Activated naive CD4-positive, alpha-beta T cell treated with anti-CD3 and anti-CD28 coated beads for 36 hours (primary cell): ENCODE results near the gene SRP9. TPM values are rescaled to one million over a fixed set of nuclear protein-coding genes. Genes with fewer than 3 reads are reported as not detected.
"Not testable (repeated sequence)": the region's sequence is repeated elsewhere in the genome, so short reads cannot be mapped to it uniquely, and the experiment has no call there.

Experiments used
- CTCF ChIA-PET: fragments of 350-600 bp; sonication (Branson Sonifier 250); formaldehyde crosslinking; loops from one replicate; lab custom pipeline; 2021; ENCODE audit warnings: antibody characterized with exemption; lab: Charles Lee
- DNase-seq: peaks from one replicate; pipeline ENCODE4 v3.0.0-alpha.2; 2020
- H3K27ac Mint-ChIP-seq: one replicate; pipeline ENCODE4 v1.8.0; 2021; ENCODE audit warnings: mild to moderate bottlenecking, mixed read lengths
- H3K27me3 Mint-ChIP-seq: one replicate; pipeline ENCODE4 v1.8.0; 2021; ENCODE audit warnings: low read depth, mixed read lengths
- H3K36me3 Mint-ChIP-seq: one replicate; pipeline ENCODE4 v1.8.0; 2021; ENCODE audit warnings: low read depth, mixed read lengths
- H3K4me1 Mint-ChIP-seq: one replicate; pipeline ENCODE4 v1.8.0; 2021; ENCODE audit warnings: low read depth, mixed read lengths
- H3K4me3 Mint-ChIP-seq: one replicate; pipeline ENCODE4 v1.8.0; 2021; ENCODE audit warnings: mild to moderate bottlenecking, moderate library complexity, mixed read lengths
- H3K9me3 Mint-ChIP-seq: one replicate; pipeline ENCODE4 v1.8.0; 2021; ENCODE audit warnings: mixed read lengths
- intact Hi-C: fragments of 100-400 bp; cut with micrococcal nuclease; formaldehyde crosslinking; loops from one replicate; pipeline ENCODE4 v1.15.1; 2023
- total RNA-seq, 2 experiments: library from RNA; stranded (reverse); gene quantifications; one replicate each; pipeline ENCODE4 v1.2.3, GENCODE V29; 2021

The SRP9 gene
- total RNA-seq, 2 experiments from 2014 or later: 356 to 363 TPM

GRCh38 chr1:225789142-225789541 is 11.5 kb downstream of the SRP9 start:
- H3K27ac Mint-ChIP-seq, H3K4me3 Mint-ChIP-seq, DNase-seq, intact Hi-C loops, H3K27me3 Mint-ChIP-seq, CTCF ChIA-PET, H3K9me3 Mint-ChIP-seq: not testable (repeated sequence)
- peaks cover 67% of the 10 kb centered on the region for H3K36me3 Mint-ChIP-seq
- peaks cover 16% of the 10 kb centered on the region for H3K4me1 Mint-ChIP-seq

DNA sequence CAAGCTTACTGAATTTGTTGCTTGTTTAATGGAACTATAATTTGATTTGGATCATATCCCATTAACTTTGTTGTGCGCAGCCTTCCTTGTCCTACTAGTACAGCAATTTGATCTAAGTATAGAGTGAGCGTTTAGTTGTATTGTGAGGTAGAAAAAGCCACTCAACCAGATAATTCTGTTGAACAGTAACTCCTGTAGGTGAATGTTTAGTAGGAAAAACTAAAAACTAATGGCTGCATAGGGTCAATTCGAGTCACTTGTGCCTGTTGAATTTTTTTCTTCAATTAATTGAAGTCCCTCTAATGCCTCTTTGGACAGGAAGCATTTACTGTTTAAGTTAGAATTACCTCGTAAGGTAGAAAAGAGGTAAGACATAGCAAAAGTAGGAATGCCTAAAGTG is 17.3 kb downstream of the SRP9 start:
- Mint-ChIP-seq H3K36me3 (peaks cover 35% of the 10 kb centered on the region), H3K9me3 (no peaks in the 10 kb centered on the region)

DNA sequence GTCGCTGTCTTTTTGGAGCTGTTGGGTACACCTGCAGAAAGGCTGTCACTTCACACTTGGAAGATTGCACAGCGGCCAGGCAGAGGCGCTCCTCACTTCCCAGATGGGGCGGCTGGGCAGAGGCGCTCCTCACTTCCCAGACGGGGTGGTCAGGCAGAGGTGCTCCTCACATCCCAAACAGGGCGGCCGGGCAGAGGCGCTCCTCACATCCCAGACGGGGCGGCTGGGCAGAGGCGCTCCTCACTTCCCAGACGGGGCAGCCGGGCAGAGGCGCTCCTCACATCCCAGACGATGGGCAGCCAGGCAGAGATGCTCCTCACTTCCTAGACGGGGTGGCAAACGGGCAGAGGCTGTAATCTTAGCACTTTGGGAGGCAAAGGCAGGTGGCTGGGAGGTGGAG is 18.5 kb downstream of the SRP9 start:
- peaks cover 28% of the 10 kb centered on the region for H3K36me3 Mint-ChIP-seq
- H3K27ac Mint-ChIP-seq, DNase-seq, H3K4me3 Mint-ChIP-seq, intact Hi-C loops, H3K9me3 Mint-ChIP-seq, CTCF ChIA-PET, H3K4me1 Mint-ChIP-seq, H3K27me3 Mint-ChIP-seq: not testable (repeated sequence)

More for the DNA sequence above, 17.3 kb downstream of the SRP9 start:
- no peak for DNase-seq
- Mint-ChIP-seq H3K27ac (no peak overlapping the region), H3K4me1 (no peaks in the 10 kb centered on the region), H3K4me3 (no peak overlapping the region), H3K27me3 (no peaks in the 10 kb centered on the region)
- CTCF ChIA-PET: no interaction called here
- intact Hi-C loops: no loop called here

GRCh38 chr1:225801146-225801545 is 23.5 kb downstream of the SRP9 start:
- not testable (repeated sequence) for H3K4me3 Mint-ChIP-seq, H3K4me1 Mint-ChIP-seq

DNA sequence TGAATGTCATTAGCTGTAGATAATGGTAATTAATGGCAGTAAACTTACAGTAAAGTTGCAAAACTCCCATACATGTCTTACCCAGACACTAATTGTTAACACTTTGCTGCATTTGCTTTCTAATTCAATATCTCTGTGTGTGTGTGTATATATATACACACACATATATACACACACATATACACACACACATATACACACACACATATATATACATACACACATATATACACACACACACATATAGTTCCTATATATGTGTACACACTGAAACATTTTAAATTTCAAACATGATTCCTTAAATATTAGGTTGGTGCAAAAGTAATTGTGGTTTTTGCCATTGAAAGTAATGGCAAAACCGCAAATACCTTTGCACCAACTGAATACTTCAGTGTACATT is 28.6 kb downstream of the SRP9 start:
- Mint-ChIP-seq H3K27ac (no peak overlapping the region), H3K4me3 (no peak overlapping the region), H3K36me3 (no peaks in the 10 kb centered on the region), H3K4me1 (peaks cover 14% of the 10 kb centered on the region), H3K9me3 (no peaks in the 10 kb centered on the region), H3K27me3 (no peaks in the 10 kb centered on the region)
- DNase-seq: no peak
- CTCF ChIA-PET: interaction anchor here (0.6 kb wide), 1 partner anchor 181 kb away, joined by 4 read pairs; no protein-coding TSS in a partner anchor
- intact Hi-C loops: no loop called here

More at GRCh38 chr1:225801146-225801545, 23.5 kb downstream of the SRP9 start:
- H3K36me3 Mint-ChIP-seq, DNase-seq, H3K9me3 Mint-ChIP-seq, intact Hi-C loops, H3K27me3 Mint-ChIP-seq, CTCF ChIA-PET, H3K27ac Mint-ChIP-seq: not testable (repeated sequence)

- H3K9me3 Mint-ChIP-seq, H3K27ac Mint-ChIP-seq, H3K27me3 Mint-ChIP-seq, DNase-seq, H3K4me3 Mint-ChIP-seq, intact Hi-C loops, H3K36me3 Mint-ChIP-seq: not testable (repeated sequence)
- H3K4me1 Mint-ChIP-seq: peaks cover 14% of the 10 kb centered on the region
- CTCF ChIA-PET: interaction anchor here (0.6 kb wide), 1 partner anchor 181 kb away, joined by 4 read pairs; no protein-coding TSS in a partner anchor
Measured at GRCh38 chr1:225806736-225807135, 29.1 kb downstream of the SRP9 start.

DNA sequence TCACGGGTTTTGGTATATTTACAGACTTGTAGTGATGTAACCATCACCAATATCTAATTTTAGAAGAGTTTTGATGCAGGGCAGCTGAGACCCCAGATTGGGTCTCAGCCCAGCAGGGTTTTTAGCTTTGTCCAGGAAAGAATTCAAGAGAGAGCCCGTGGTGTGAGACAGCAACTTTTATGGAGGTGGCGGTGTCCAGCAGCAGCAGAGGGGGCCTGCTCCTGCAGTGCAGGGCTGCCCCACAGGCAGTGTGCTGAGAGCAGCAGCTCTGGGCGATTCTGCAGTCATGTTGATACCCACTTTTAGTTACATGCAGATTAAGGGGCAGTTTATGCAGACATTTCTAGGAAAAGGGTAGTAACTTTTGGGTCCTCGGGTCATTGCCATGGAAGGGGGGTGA is 30.5 kb downstream of the SRP9 start:
- DNase-seq: no peak
- no peaks in the 10 kb centered on the region for H3K27me3 Mint-ChIP-seq
- H3K9me3 Mint-ChIP-seq: no peaks in the 10 kb centered on the region
- peaks cover 14% of the 10 kb centered on the region for H3K4me1 Mint-ChIP-seq
- H3K4me3 Mint-ChIP-seq: no peak overlapping the region
- no peaks in the 10 kb centered on the region for H3K36me3 Mint-ChIP-seq
- intact Hi-C loops: no loop called here
- CTCF ChIA-PET: interaction anchor here (1.1 kb wide), 1 partner anchor 15 kb away, joined by 3 read pairs; no protein-coding TSS in a partner anchor
- no peak overlapping the region for H3K27ac Mint-ChIP-seq

- peak; percentile 79 for DNase-seq
- intact Hi-C loops: loop anchor here (1.0 to 2.0 kb wide), 2 partner anchors 33 to 73 kb away; partner anchors contain the start of genes SRP9 and TMEM63A
- no peaks in the 10 kb centered on the region for H3K9me3 Mint-ChIP-seq
- H3K4me3 Mint-ChIP-seq: peak within 1 kb of the TSS; percentile 71
- CTCF ChIA-PET: interaction anchor here (0.7 to 1.2 kb wide), 4 partner anchors 11 to 1718 kb away, joined by 3 to 4 read pairs (median 3); partner anchors contain the start of gene SRP9
- H3K36me3 Mint-ChIP-seq: no peaks in the 10 kb centered on the region
- H3K27ac Mint-ChIP-seq: peak within 1 kb of the TSS; percentile 59
- H3K27me3 Mint-ChIP-seq: no peaks in the 10 kb centered on the region
- peaks cover 14% of the 10 kb centered on the region for H3K4me1 Mint-ChIP-seq
Measured at GRCh38 chr1:225809842-225810578, 32.4 kb downstream of the SRP9 start, which contains the start of gene EPHX1. TSS of gene EPHX1 (plus strand) at chr1:225810124. CDS start at chr1:225828730, 18,606 bp downstream.

- intact Hi-C loops: loop anchor here (1.0 to 2.0 kb wide), 2 partner anchors 34 to 72 kb away; partner anchors contain the start of genes SRP9 and TMEM63A
- CTCF ChIA-PET: interaction anchor here (0.8 to 2.9 kb wide), 4 partner anchors 33 to 135 kb away, joined by 3 to 10 read pairs (median 3); partner anchors contain the start of gene SRP9
- not testable (repeated sequence) for H3K27me3 Mint-ChIP-seq, H3K36me3 Mint-ChIP-seq, H3K9me3 Mint-ChIP-seq, H3K27ac Mint-ChIP-seq
- H3K4me1 Mint-ChIP-seq: peaks cover 14% of the 10 kb centered on the region
- peak overlapping the region; percentile 66 for H3K4me3 Mint-ChIP-seq
- DNase-seq: peak; percentile 16
Measured at GRCh38 chr1:225810579-225811538, 33.2 kb downstream of the SRP9 start.

- H3K36me3 Mint-ChIP-seq: no peaks in the 10 kb centered on the region
- peaks cover 14% of the 10 kb centered on the region for H3K4me1 Mint-ChIP-seq
- intact Hi-C loops: loop anchor here (2.0 kb wide), 1 partner anchor 71 kb away; the partner anchor contains the start of gene TMEM63A
- H3K4me3 Mint-ChIP-seq: no peak overlapping the region
- CTCF ChIA-PET: interaction anchor here (0.6 to 2.9 kb wide), 6 partner anchors 27 to 1705 kb away, joined by 3 to 10 read pairs (median 4); no protein-coding TSS in a partner anchor
- no peaks in the 10 kb centered on the region for H3K9me3 Mint-ChIP-seq
- DNase-seq: no peak
- no peak overlapping the region for H3K27ac Mint-ChIP-seq
- H3K27me3 Mint-ChIP-seq: no peaks in the 10 kb centered on the region
Measured at GRCh38 chr1:225811622-225812487, 34.2 kb downstream of the SRP9 start.

DNA sequence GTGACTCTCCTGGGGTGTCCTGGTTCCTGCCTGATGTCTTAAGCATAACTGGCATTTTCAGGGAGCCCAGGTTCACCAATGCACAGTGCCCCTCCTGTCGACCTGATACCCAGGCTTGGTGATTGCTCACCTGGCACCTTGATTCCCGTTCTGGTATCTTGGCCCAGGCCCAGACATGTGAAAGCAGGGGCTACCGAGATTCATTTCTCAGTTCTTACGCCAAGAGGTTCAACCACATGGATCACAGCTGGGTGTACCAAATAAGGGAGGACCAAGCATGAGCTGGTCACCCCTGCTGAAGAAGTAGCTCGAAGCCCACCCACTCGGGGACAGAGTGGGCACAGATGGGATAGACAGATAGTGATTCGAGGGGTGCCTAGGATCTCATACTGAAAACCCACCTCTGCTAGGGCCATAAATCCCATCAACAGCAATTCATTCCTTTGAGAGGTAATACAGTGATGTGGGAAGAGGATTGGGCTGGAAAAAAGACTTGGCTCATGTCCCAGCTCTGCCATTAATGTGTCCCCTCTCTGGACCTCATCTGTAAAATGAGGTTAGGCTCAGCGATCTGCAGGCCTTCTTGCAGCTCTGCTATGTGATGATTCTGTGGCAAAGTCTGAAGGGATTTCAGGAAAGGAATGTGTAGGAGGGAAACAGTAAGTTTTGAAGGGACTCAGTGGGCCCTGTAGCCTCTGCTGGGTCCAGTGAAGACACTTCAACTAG is 35.0 kb downstream of the SRP9 start:
- DNase-seq: no peak
- H3K9me3 Mint-ChIP-seq: no peaks in the 10 kb centered on the region
- no peak overlapping the region for H3K4me3 Mint-ChIP-seq
- no peaks in the 10 kb centered on the region for H3K27me3 Mint-ChIP-seq
- no peaks in the 10 kb centered on the region for H3K36me3 Mint-ChIP-seq
- H3K4me1 Mint-ChIP-seq: peaks cover 15% of the 10 kb centered on the region
- no peak overlapping the region for H3K27ac Mint-ChIP-seq
- CTCF ChIA-PET: interaction anchor here (0.5 to 2.9 kb wide), 8 partner anchors 68 to 1706 kb away, joined by 3 to 10 read pairs (median 4); no protein-coding TSS in a partner anchor
- intact Hi-C loops: no loop called here
